Effector CD4-positive, alpha-beta T cell (primary cell): ENCODE data around the gene PRUNE2.
"Not testable (repeated sequence)": the region's sequence is repeated elsewhere in the genome, so short reads cannot be mapped to it uniquely, and the experiment has no call there.

Experiments used
- DNase-seq: peaks from one replicate; pipeline ENCODE4 v3.0.0-alpha.2; 2020

The PRUNE2 gene

DNA sequence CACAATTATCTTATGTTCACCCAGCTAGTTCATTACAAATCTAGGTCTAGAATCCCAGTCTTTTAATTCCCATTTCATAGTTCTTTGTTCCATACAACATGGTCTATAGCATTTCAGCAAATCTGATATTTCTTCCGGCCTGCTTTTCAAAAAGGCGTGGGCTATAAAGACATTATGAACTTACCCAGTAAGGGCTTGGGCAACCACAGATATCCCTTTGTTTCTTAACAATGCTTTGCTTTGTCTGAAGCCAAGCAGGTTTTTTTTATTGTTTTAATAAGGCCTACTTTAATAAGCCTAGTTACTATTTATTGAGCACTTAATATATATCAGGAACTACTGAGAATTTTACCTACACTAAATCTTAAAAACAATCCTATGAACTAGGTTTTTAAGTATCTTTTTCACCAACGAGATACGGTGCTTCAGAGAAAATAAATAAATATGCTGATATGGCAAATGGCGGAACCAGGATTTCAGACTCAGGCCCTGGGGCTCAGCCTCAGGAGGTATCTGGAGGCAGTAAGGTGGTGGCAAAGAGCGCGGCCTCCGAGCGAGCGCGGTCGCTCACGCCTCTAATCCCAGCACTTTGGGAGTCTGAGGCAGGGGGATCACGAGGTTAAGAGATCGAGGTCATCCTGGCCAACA, 112.0 kb downstream of the PRUNE2 start:
- no peak for DNase-seq

GRCh38 chr9:76789840-76790239, 116.1 kb downstream of the PRUNE2 start:
- no peak for DNase-seq

DNA sequence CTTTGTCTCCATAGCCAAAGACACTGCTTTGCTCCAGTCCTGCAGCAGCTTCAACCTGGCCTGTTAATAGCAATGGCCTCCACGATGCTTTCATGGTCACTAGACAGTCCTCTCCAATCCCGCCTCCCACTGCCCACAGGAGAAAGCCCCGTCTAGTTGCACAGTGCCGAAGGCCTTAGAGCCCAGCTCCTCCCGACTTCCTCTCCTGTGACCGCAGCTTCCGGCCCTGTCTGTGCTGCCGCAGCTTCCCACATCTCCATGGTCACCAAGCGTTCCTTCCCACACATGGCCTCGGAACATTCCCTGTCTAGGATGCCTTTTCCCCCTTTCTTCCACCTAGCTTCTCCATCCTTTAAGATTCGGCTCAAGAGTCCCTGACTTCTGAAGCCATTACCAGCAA, 118.2 kb downstream of the PRUNE2 start:
- no peak for DNase-seq

GRCh38 chr9:76785501-76785900, 120.4 kb downstream of the PRUNE2 start:
- DNase-seq = no peak

GRCh38 chr9:76784881-76785280, 121.0 kb downstream of the PRUNE2 start:
- no peak for DNase-seq

DNA sequence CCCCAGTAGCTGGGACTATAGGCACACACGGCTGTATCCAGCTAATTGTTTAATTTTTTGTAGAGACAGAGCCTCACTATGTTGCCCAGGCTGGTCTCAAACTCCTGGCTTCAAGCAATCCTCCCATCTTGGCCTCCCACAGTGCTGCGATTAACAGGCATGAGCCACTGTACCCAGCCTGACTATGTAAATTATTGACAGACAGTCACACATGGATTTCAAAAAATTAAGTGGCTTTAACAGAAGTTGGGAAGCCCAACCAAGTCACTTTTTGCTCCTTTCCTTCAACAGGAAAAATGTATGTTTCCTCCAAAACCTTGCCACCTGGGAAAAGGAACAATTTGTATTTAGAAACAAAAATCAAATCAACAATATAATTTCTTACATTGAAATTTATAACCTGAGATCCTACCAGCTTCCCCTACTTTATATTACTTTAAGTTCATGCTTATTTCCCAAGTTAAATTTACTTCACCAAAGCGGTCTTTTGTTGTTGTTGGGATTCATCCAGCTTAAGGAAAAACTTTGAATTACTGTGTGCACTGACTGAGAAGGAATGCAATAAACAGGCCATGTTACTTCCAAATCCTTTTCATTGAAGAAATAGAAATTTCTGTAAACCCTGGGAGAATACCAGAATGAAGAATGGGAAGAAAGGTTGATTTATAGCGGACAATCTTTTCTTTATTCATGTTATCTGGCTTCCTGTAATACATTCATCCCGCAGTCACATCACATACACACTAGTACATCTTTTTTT, 133.0 kb downstream of the PRUNE2 start:
- DNase-seq = no peak

GRCh38 chr9:76766126-76766525, 139.8 kb downstream of the PRUNE2 start:
- DNase-seq = no peak

GRCh38 chr9:76764138-76764537, 141.8 kb downstream of the PRUNE2 start, which contains the start of gene PCA3:
PCA3 (plus strand) TSS chr9:76764438.
- DNase-seq = no peak

DNA sequence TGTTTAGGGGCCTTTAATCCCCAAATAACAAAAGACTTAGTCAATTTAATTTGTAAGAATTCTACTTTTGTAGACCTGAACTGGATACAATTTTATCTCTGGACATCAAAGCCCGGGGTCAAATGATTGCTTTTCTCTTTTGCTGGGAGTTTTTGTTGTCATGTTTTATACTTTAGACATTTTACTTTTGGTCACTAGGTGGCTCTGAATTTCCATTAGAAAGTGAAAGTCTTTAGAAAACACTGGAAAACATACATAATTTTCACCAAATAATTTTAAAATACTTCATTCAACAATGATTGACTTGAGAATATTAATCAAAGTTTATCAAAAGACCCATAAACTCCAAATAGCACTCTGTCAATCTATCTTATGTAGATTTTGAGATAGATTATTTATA, 144.5 kb downstream of the PRUNE2 start:
- DNase-seq = no peak

GRCh38 chr9:76759732-76760131, 146.2 kb downstream of the PRUNE2 start:
- DNase-seq = no peak

GRCh38 chr9:76758476-76758875, 147.4 kb downstream of the PRUNE2 start:
- no peak for DNase-seq

DNA sequence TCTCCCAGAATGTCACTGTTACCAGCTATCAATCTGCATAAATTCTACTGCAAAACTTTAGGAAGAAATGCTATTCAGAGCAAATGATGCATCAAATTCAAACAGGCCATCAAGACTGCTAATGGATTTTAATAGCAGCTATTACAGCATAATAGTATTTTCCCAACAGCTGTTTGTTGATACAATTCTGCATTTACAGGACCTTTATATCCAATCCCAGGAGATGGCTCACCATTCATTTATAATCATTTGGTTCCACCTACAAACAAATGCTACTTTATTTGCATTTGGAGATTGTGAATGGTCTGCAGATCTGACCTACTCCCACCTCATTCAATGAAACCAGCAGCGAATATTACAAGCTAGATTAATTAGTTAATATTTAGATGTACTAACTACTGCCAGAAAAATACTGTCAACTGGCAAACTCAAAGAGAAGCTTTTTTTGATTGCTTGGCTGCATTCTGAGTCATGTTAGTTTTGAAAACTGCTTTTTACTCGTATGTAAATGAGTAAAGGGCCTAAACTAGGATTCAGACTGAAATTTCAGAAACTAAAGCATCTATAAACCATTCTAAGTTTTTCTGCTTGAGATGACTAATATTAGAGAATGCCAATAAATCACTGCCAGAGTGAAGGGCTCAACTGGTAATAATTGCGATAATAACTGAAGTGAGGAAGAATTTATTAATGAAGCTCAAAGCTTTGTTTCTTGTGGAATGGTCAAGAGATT, 148.8 kb downstream of the PRUNE2 start:
- DNase-seq = no peak

DNA sequence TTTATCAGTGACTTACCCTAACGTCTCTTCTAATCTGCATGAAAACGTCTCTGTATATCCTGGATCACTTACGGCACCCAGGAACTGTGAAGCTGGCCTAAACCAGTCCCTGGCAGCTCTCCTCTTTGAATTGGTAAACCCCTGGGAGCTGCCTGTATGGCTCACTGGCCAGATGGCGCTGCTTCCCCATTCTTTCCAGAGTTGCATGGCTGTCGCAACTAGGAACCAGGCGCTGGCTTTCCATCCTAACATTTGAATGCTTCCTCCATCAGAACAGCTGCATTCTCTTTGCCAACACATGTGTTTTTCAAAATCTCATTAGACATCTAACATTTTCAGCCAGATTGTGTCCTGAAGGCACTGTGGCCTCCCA, 149.7 kb downstream of the PRUNE2 start:
- DNase-seq = no peak

- DNase-seq = no peak
Measured at GRCh38 chr9:76751001-76751400, 154.9 kb downstream of the PRUNE2 start.

GRCh38 chr9:76744336-76744735, 161.6 kb downstream of the PRUNE2 start:
- DNase-seq = no peak

DNA sequence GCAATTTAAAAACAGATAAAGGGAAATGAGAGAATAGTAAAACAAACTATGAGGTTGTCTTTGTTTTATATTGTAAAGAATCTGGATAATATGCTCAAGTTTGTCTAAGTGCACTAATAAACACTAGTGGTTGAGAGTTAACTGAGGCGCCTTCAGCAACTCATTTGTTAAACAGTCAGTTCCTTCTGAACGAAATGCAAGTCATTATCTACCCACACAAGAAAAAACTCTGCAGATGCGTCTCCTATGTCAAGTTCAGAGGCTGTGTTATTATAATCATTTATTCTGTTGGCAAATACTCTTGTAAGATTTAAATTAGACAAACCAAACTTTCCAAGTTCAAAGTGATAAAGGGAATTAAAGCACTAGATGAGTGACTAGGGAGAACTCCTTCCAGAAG, 162.0 kb downstream of the PRUNE2 start:
- DNase-seq = no peak

- not testable (repeated sequence) for DNase-seq
Measured at GRCh38 chr9:76742890-76743289, 163.0 kb downstream of the PRUNE2 start.

GRCh38 chr9:76741524-76741923, 164.4 kb downstream of the PRUNE2 start:
- no peak for DNase-seq

DNA sequence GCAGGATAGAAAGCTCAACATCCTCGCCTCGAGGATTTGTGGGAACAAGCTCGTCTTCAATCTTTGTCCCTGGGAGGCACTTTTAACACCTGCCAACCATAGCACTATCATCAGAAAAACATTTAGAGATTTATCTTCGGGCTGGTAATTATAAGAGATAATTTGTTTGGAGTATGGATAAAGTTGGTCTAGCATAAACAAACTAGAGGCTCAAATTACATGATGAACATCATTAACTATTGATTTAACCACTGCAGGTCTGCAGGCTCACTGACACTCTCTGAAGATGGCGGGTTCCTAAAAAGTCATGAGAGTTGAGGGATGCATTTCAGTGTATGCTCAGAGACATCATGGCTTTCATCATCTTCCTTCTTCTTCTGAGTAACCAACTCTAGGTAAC, 167.5 kb downstream of the PRUNE2 start:
- DNase-seq = no peak

GRCh38 chr9:76737154-76737902, 168.6 kb downstream of the PRUNE2 start:
- no peak for DNase-seq

DNA sequence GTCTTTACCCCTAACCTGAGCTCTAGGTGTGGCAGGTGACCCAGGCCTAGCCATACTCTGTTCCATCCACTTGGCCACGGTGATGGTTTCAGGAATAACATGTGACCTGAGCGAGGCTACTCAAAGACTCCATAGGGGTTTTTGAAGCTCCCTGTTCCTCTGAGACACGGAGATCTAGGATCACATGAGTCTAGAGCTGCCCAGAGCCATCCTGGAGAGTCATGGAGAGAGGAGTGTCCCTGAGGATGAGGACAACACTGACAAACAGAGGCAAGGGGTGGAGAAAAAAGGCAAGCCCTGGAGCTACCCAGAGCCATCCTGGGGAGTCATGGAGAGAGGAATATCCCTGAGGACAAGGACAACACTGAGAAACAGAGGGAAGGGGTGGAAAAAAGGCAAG, 171.2 kb downstream of the PRUNE2 start:
- DNase-seq = no peak

GRCh38 chr9:76733096-76733495, 172.8 kb downstream of the PRUNE2 start:
- no peak for DNase-seq

DNA sequence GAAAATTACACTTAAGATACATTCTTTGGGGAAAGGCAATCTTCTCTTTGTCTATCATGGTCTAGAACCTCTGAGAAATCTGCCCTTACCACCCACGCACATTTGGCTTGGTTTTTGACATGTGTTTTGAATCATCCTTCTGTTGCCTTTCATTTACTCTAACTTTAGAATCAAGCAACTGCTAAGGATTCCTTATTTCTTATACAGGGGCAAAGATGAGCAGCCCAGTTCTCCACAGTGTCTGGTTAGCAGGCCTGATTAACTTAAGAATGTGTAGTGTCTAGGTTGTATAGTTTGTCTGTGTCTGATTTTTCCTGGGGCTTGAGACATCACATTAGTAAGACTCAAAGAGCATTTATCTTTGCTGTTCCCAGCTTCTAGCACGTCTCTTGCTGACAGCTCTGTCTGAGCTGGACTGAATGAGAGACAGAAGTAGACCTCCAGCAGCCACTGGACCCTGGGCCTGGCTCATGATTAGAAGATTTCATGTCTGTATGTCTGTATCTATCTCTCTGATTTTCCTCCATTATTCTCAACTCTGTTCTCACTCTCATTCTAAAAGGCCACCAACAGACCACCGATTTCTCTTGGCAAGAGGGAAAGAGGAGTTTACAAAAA, 173.5 kb downstream of the PRUNE2 start:
- DNase-seq = no peak
